GM19397 (cell line): ENCODE results near the gene TMCO5A.

ENCODE experiments used
- ATAC-seq: cut with Tn5 transposase; IDR thresholded peaks from one replicate; pipeline ENCODE4 v1.9.1; 2021; ENCODE audit warnings: mild to moderate bottlenecking, moderate library complexity; ENCODE audit not compliant: unreplicated experiment

Gene TMCO5A

GRCh38 chr15:37967788-37968187 lies 33.3 kb downstream of the TMCO5A start:
- ATAC-seq = no peak

GRCh38 chr15:37973856-37974255 lies 39.4 kb downstream of the TMCO5A start:
- no peak for ATAC-seq

- ATAC-seq = no peak
Measured at GRCh38 chr15:37978231-37978630, 43.8 kb downstream of the TMCO5A start.

- ATAC-seq = no peak
Measured at GRCh38 chr15:37979671-37980409, 45.4 kb downstream of the TMCO5A start.

GRCh38 chr15:37981201-37981600 lies 46.8 kb downstream of the TMCO5A start:
- ATAC-seq = no peak

- no peak for ATAC-seq
Measured at GRCh38 chr15:37981775-37982174, 47.3 kb downstream of the TMCO5A start.

- no peak for ATAC-seq
Measured at GRCh38 chr15:37984368-37984767, 49.9 kb downstream of the TMCO5A start.

- ATAC-seq = no peak
Measured at GRCh38 chr15:37995461-37996347, 61.3 kb downstream of the TMCO5A start.
